AG08396 (cell line): ENCODE data around the gene RPUSD3.

Experiments
- DNase-seq: peaks from one replicate; pipeline ENCODE4 v3.0.0; 2012; ENCODE audit warnings: low spot score, mixed read lengths

The RPUSD3 gene

GRCh38 chr3:9804996-9805395, 38.8 kb downstream of the RPUSD3 start:
- no peak for DNase-seq

DNA sequence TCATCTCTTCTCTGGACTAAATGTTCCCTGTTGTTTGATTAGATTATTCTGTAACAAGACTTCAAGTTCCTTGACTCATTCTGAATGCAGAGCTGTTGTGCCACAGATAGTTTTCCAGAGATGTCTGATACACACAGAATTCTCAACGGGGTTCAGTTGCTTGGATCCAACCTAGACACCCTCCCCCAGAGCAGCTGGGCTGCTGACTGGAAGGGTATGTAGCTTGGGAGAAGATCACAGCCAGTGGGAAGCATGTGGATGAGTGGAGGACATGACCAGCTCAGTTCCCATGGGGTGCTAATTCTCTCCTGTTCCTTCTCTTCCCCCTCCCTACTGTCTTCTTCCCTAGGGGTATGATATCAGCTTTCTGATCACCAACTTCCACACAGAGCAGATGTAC, 40.3 kb downstream of the RPUSD3 start:
- no peak for DNase-seq

DNA sequence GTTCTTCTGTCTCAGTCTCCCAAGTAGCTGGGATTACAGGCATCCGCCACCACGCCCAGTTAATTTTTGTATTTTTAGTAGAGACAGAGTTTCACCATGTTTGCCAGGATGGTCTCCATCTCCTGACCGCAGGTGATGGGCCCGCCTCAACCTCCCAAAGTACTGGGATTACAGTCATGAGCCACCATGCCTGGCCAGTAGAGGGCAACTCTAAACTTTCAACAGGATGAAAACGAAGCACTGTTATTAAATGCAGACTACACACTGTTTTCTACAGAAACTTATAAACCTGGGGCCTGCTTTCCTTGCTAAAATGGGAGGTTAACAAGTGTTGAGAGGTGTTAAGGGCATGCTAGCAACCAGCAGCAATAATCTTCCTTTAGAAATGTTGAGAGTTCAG, 43.3 kb downstream of the RPUSD3 start:
- no peak for DNase-seq

DNA sequence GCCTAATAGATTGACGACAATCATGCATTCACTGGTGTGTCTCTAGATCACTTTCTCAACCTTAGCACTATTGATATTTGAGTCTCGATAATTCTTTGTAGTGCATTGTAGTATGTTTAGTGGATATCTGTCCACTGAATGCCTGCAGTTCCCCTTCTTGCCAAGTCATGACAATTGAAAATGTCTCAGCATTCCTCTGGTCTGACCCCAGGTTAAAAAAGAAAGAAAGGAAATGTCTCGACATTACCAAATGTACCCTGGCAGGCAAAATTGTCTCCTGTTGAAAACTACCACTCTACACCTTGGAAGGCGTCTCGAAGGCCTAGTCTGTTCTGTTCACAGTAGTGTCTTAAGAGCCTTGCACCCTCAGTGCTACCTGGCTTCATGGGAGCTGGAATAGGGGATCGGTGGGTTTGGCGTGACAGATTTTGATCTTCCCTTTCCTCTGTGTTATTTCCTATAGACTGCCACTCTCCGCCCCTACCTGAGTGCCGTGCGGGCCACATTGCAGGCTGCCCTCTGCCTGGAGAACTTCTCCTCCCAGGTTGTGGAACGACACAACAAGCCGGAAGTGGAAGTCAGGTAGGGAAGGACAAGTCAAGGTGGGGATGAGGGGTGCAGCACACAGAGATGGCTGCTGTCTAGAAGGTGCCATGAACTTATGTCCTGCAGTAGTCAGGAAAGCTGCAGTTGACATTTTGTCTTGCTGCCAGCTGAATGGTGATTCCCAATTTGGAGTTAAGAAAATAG, 46.4 kb downstream of the RPUSD3 start:
- no peak for DNase-seq

- no peak for DNase-seq
These were observed 48.6 kb downstream of the RPUSD3 start for GRCh38 chr3:9795207-9795606.

- no peak for DNase-seq
These were observed 49.4 kb downstream of the RPUSD3 start for GRCh38 chr3:9794400-9794799.

GRCh38 chr3:9793161-9793781, 50.5 kb downstream of the RPUSD3 start:
- DNase-seq: peak; percentile 51

GRCh38 chr3:9792405-9793160, 51.2 kb downstream of the RPUSD3 start, which contains the start of the genes ARPC4 and TADA3:
ARPC4 (plus strand) TSS chr3:9793082; CDS start chr3:9793122, 40 bp downstream.
TADA3 (minus strand) TSS chr3:9792473; CDS start chr3:9791466, 1,007 bp downstream.
- peak; percentile 95 for DNase-seq

DNA sequence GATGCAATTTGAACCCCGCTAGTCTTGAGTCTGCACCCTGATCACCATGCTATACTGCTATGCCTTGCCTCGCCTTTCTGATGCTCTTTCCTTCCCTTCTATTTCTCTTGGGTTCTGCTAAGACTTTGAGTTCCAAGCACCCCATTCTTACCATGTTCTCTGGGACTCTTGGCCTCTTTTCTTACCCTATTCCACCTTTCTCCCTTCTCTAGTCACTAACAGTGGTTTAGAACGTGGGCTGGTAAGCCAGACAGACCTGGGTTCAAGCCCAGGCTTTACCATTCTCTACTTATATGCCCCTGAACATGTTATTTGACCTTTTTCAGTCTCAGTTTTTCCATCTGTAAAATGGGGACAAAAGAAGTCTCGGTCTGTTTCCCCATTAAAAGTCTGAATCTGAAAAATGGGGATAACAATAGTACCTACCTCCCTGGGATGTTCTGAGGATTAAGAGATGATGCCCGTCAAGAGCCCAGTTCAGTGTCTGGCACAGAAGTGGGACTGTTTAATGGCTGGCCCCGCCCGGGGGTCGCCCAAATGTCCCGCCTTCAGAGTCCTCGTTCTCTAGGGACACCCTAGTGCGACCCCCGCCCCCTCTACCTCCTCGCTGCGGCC, 51.9 kb downstream of the RPUSD3 start:
- DNase-seq: no peak

DNA sequence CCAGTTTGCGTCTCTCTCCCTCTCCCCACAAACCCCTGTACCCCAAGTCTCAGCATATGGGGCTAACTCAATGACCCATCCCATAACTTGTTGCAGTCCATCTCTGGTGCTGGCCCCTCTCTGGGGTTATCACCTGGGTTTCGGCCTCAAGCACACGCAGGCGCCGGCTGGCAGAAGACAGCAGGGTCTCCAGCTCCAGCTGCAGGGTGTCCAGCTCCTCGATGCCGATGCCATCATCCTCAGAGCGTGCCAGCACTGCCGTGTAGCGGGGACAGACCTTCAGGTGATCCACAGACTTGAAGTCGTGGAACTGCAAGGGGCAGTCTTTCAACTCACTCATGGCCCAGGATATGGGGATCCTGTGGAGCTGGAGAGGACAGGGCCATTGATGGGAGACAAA, 52.7 kb downstream of the RPUSD3 start:
- no peak for DNase-seq
